CD4-positive, alpha-beta memory T cell (primary cell): Measurements from ENCODE around the gene ACSM2A. TPM values are rescaled to one million over a fixed set of nuclear protein-coding genes. Genes with fewer than 3 reads are reported as not detected.
"Not testable (repeated sequence)": the region's sequence is repeated elsewhere in the genome, so short reads cannot be mapped to it uniquely, and the experiment has no call there.

Experiments used
- CTCF ChIA-PET: fragments of 350-600 bp; sonication (Branson Sonifier 250); formaldehyde crosslinking; loops from one replicate; lab custom pipeline; 2021; ENCODE audit warnings: inconsistent platforms; ENCODE audit not compliant: partially characterized antibody; lab: Charles Lee
- POLR2A ChIA-PET: fragments of 350-600 bp; sonication (Branson Sonifier 250); formaldehyde crosslinking; loops from one replicate; lab custom pipeline; 2021; ENCODE audit not compliant: partially characterized antibody; lab: Charles Lee
- DNase-seq, 5 donors: peaks; one replicate each; pipeline versions ENCODE4 v3.0.0 to v3.0.0-alpha.2; 2020 to 2022; ENCODE audit warnings: mixed read lengths in 1 of 5
- H3K27ac ChIP-seq: one replicate; pipeline ENCODE4 v1.7.0; 2013; ENCODE audit warnings: low read depth, low read length
- H3K27me3 ChIP-seq: 2 replicates; pipeline ENCODE4 v1.7.0; 2013; ENCODE audit warnings: mild to moderate bottlenecking, low read length, moderate library complexity; ENCODE audit not compliant: insufficient read depth
- H3K36me3 ChIP-seq: 2 replicates; pipeline ENCODE4 v1.7.0; 2013; ENCODE audit warnings: mild to moderate bottlenecking, low read length, moderate library complexity; ENCODE audit not compliant: insufficient read depth
- H3K4me1 ChIP-seq: 2 replicates; pipeline ENCODE4 v1.7.0; 2013; ENCODE audit warnings: mild to moderate bottlenecking, low read length, moderate library complexity; ENCODE audit not compliant: insufficient read depth
- H3K4me3 ChIP-seq, 2 donors: one replicate each; pipeline ENCODE4 v1.7.0; 2013; ENCODE audit warnings: low read length in 2 of 2, mild to moderate bottlenecking in 1 of 2
- H3K9me3 ChIP-seq, 2 donors: one replicate each; pipeline ENCODE4 v1.7.0; 2013; ENCODE audit warnings: low read length in 2 of 2, control low read depth in 1 of 2; ENCODE audit not compliant: control insufficient read depth in 1 of 2
- H3K27ac Mint-ChIP-seq, 7 donors: one replicate each; pipeline ENCODE4 v1.8.0; 2020 to 2021; ENCODE audit warnings: mixed read lengths in 7 of 7, mild to moderate bottlenecking in 6 of 7, inconsistent platforms in 3 of 7, moderate library complexity in 3 of 7
- H3K27me3 Mint-ChIP-seq, 2 donors: one replicate each; pipeline ENCODE4 v1.8.0; 2020 to 2021; ENCODE audit warnings: mixed read lengths in 2 of 2
- H3K36me3 Mint-ChIP-seq, 2 donors: one replicate each; pipeline ENCODE4 v1.8.0; 2020 to 2021; ENCODE audit warnings: mixed read lengths in 2 of 2, inconsistent platforms in 1 of 2, mild to moderate bottlenecking in 1 of 2
- H3K4me1 Mint-ChIP-seq, 4 donors: one replicate each; pipeline ENCODE4 v1.8.0; 2020 to 2021; ENCODE audit warnings: mixed read lengths in 4 of 4, mild to moderate bottlenecking in 1 of 4
- H3K4me3 Mint-ChIP-seq, 8 donors: one replicate each; pipeline ENCODE4 v1.8.0; 2020 to 2021; ENCODE audit warnings: mixed read lengths in 8 of 8, mild to moderate bottlenecking in 7 of 8, moderate library complexity in 6 of 8, inconsistent platforms in 3 of 8
- H3K9me3 Mint-ChIP-seq, 8 donors: one replicate each; pipeline ENCODE4 v1.8.0; 2020 to 2021; ENCODE audit warnings: mixed read lengths in 8 of 8, mild to moderate bottlenecking in 5 of 8, inconsistent platforms in 3 of 8, moderate library complexity in 1 of 8
- intact Hi-C: fragments of 100-400 bp; cut with micrococcal nuclease; formaldehyde crosslinking; loops from one replicate; pipeline ENCODE4 v1.15.1; 2023
- polyA plus RNA-seq, 2 donors: library from polyadenylated mRNA; unstranded; fragments of 300-500 nt; fragmentation: Illumina TruSeq; gene quantifications; one replicate each; pipeline ENCODE4 v1.2.3, GENCODE V29; 2021
- total RNA-seq, 2 experiments: library from RNA; stranded (reverse); gene quantifications; one replicate each; pipeline ENCODE4 v1.2.3, GENCODE V29; 2021

Gene ACSM2A
- total and polyA plus RNA-seq, 4 experiments from 2014 or later: not detected

DNA sequence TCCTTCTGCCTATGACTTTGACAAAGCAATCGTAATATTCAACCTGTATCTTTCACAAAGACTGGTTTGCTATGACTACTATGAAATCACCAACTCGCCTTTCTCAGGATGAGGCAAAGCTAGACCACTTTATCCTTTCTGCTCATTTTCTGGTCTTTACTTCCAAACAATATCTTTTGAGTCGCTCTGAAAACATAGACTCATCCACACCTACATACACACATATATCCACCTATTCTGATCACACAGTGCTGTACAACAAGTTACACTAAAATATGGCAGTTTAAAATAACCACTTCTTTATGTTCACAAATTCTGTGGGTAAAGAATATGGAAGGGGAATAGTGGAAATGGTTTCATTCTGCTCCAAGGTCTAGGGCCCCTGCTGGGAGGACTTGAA is 39.7 kb downstream of the ACSM2A start:
- H3K27ac Mint-ChIP-seq, H3K27me3 Mint-ChIP-seq, H3K4me3 ChIP-seq, H3K4me1 Mint-ChIP-seq, H3K27ac ChIP-seq, DNase-seq, H3K4me3 Mint-ChIP-seq, POLR2A ChIA-PET, H3K27me3 ChIP-seq, H3K9me3 ChIP-seq, H3K9me3 Mint-ChIP-seq, CTCF ChIA-PET, H3K36me3 Mint-ChIP-seq, H3K4me1 ChIP-seq, H3K36me3 ChIP-seq, intact Hi-C loops: not testable (repeated sequence)

DNA sequence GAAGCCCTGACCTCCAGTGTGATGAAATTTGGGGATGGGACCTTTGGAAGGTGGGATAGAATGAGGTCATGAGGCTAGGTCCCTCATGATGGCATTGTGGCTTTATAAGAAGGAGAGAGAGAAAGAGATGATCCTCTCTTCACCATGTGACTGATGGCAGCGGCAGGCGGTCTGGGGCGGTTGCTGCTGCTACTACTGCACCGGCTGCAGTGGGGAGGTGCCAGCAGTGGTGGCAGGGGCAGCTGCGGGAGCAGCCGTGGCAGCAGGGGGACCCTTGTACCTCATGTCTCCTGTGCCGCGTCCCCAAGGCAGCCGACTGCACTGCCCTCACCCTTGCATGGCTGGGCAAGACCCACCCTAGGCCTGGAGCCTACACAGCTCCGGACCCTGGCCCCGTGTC is 40.1 kb downstream of the ACSM2A start:
- H3K4me3 Mint-ChIP-seq, H3K27ac ChIP-seq, H3K9me3 Mint-ChIP-seq, H3K4me1 Mint-ChIP-seq, CTCF ChIA-PET, H3K4me3 ChIP-seq, H3K4me1 ChIP-seq, H3K36me3 Mint-ChIP-seq, intact Hi-C loops, H3K36me3 ChIP-seq, H3K27me3 ChIP-seq, H3K27me3 Mint-ChIP-seq, H3K9me3 ChIP-seq, H3K27ac Mint-ChIP-seq, DNase-seq, POLR2A ChIA-PET: not testable (repeated sequence)

DNA sequence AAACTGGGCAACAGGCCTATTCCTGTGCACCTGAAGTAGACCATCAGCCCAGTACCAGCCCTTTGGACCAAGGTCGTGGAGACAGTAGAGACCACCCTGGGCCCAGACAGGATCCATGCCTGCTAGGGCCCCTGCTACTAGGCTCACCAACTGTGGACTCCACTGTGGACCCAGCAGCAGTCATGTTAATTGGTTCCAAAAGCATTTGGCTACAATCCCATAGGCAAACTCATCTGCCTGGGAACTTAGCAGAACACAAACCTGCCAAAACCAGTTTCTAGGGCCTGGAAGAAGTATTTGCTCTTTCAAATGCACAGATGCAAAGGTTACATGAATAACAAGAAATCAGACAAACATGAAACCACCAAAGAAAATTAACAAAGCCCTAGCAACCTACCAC is 53.1 kb downstream of the ACSM2A start:
- no peak overlapping the region for H3K27ac Mint-ChIP-seq
- peaks cover 3 to 32% (median 17%) of the 10 kb centered on the region in 8 donors for H3K9me3 Mint-ChIP-seq

DNA sequence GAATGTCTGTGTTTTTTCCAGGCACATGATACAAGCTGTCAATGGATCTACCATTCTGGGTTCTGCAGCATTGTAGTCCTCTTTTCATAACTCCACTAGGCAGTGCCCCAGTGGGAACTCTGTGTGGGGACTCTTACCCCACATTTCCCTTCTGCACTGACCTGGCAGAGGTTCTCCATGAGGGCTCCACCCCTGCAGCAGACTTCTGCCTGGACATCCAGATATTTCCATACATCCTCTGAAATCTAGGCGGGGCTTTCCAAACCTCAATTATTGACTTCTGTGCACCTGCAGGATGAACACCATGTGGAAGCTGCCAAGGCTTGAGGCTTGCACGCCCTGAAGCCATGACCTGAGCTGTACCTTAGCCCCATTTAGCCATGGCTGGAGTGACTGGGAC is 56.0 kb downstream of the ACSM2A start:
- H3K4me1 Mint-ChIP-seq: no peaks in the 10 kb centered on the region
- CTCF ChIA-PET: no interaction called here
- intact Hi-C loops: no loop called here
- H3K27me3 ChIP-seq: no peaks in the 10 kb centered on the region
- peaks cover 3 to 23% (median 18%) of the 10 kb centered on the region in 8 donors for H3K9me3 Mint-ChIP-seq
- no peak overlapping the region for H3K27ac Mint-ChIP-seq
- H3K36me3 ChIP-seq: no peaks in the 10 kb centered on the region
- H3K27ac ChIP-seq: no peak overlapping the region
- no peak overlapping the region for H3K4me3 ChIP-seq
- no peak for DNase-seq
- H3K4me1 ChIP-seq: no peaks in the 10 kb centered on the region
- POLR2A ChIA-PET: no interaction called here
- no peaks in the 10 kb centered on the region for H3K36me3 Mint-ChIP-seq
- H3K4me3 Mint-ChIP-seq: no peak overlapping the region
- no peaks in the 10 kb centered on the region for H3K9me3 ChIP-seq
- peaks cover 2% of the 10 kb centered on the region in 2 donors for H3K27me3 Mint-ChIP-seq

More for the DNA sequence above, 53.1 kb downstream of the ACSM2A start:
- H3K4me3 ChIP-seq: no peak overlapping the region
- H3K9me3 ChIP-seq: no peaks in the 10 kb centered on the region
- intact Hi-C loops: no loop called here
- ChIA-PET CTCF (no interaction called here), POLR2A (no interaction called here)
- no peaks in the 10 kb centered on the region for H3K4me1 Mint-ChIP-seq
- no peaks in the 10 kb centered on the region for H3K4me1 ChIP-seq
- no peaks in the 10 kb centered on the region for H3K36me3 ChIP-seq
- H3K4me3 Mint-ChIP-seq: no peak overlapping the region
- peaks cover 0 to 2% of the 10 kb centered on the region in 2 donors for H3K27me3 Mint-ChIP-seq
- H3K36me3 Mint-ChIP-seq: no peaks in the 10 kb centered on the region
- H3K27me3 ChIP-seq: no peaks in the 10 kb centered on the region
- no peak for DNase-seq
- no peak overlapping the region for H3K27ac ChIP-seq

DNA sequence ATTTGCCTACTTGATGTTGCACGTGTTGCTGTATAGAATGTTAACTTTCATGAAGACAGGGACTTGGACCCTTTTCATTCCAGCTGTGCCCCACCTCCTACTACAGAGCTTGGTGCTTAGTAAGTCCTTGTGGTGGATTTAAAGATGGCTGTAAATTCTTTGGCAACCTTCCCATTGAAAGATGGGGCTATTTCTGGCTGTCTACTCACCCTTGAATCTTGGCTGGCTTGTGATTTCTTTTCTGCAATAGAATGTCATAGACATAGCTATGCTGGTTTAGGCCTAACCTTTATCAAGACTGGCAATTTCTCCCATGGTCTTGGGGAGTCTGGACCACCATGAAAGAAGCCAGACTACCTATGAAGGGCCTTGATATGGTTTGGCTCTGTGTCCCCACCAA is 59.0 kb downstream of the ACSM2A start:
- no peak for DNase-seq
- no peaks in the 10 kb centered on the region for H3K36me3 Mint-ChIP-seq
- H3K27ac Mint-ChIP-seq: no peak overlapping the region
- H3K4me3 Mint-ChIP-seq: no peak overlapping the region
- ChIA-PET CTCF (no interaction called here), POLR2A (no interaction called here)
- no peaks in the 10 kb centered on the region for H3K4me1 Mint-ChIP-seq
- peaks cover 3 to 23% (median 17%) of the 10 kb centered on the region in 8 donors for H3K9me3 Mint-ChIP-seq
- peaks cover 4% of the 10 kb centered on the region in 2 donors for H3K27me3 Mint-ChIP-seq
- Histone ChIP-seq H3K4me3 (no peak overlapping the region), H3K27ac (no peak overlapping the region), H3K27me3 (no peaks in the 10 kb centered on the region), H3K9me3 (no peaks in the 10 kb centered on the region), H3K36me3 (no peaks in the 10 kb centered on the region), H3K4me1 (no peaks in the 10 kb centered on the region)
- intact Hi-C loops: no loop called here

DNA sequence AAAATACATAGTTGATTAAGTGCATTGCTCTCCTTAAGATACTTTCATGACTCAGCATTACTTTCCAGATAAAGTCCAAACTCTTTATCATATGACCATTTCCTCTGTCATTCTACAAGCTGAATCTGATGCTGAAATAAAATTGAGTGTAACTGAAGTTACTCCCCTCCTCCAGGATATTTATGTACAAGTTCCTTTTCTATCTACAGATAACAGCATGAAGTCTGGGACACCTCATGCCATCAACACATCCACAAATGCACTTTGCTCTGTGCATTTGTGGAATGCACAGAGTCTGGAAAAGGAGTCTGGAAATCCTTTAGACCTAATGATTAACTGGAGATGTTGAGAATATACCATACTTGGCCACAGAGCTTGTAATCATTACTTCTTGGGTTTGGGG is 64.4 kb downstream of the ACSM2A start:
- no peaks in the 10 kb centered on the region for H3K4me1 Mint-ChIP-seq
- H3K4me1 ChIP-seq: no peaks in the 10 kb centered on the region
- H3K4me3 Mint-ChIP-seq: no peak overlapping the region
- POLR2A ChIA-PET: no interaction called here
- intact Hi-C loops: no loop called here
- H3K27me3 Mint-ChIP-seq: peaks cover 9 to 11% of the 10 kb centered on the region in 2 donors
- no peaks in the 10 kb centered on the region for H3K36me3 Mint-ChIP-seq
- H3K9me3 Mint-ChIP-seq: peaks cover 0 to 7% (median 0%) of the 10 kb centered on the region in 8 donors
- no peak for DNase-seq
- CTCF ChIA-PET: no interaction called here
- no peak overlapping the region for H3K27ac ChIP-seq
- H3K27me3 ChIP-seq: no peaks in the 10 kb centered on the region
- H3K9me3 ChIP-seq: no peaks in the 10 kb centered on the region
- H3K27ac Mint-ChIP-seq: no peak overlapping the region
- H3K4me3 ChIP-seq: no peak overlapping the region
- H3K36me3 ChIP-seq: no peaks in the 10 kb centered on the region

DNA sequence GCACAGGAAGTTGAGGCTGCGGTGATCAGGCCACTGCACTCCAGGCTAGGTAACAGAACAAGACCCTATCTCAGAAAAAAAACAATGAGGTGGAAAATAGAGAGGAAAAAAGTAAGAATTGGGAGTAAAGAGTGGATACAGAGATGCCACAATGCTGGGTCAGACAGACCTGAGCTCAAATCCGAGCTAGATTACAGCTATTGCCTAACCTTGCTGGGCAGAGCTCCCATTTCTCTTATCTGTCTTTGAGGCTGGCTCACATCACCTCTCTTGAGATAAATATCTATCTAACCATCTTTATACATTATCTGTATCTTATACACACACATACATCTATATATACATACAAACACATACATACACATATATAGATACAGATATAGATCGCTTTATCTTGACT is 65.8 kb downstream of the ACSM2A start:
- H3K27ac Mint-ChIP-seq: no peak overlapping the region
- H3K27me3 Mint-ChIP-seq: peaks cover 8 to 11% of the 10 kb centered on the region in 2 donors
- H3K4me3 Mint-ChIP-seq: no peak overlapping the region
- DNase-seq: no peak
- Histone ChIP-seq H3K27me3 (no peaks in the 10 kb centered on the region), H3K36me3 (no peaks in the 10 kb centered on the region), H3K27ac (no peak overlapping the region), H3K9me3 (no peaks in the 10 kb centered on the region), H3K4me3 (no peak overlapping the region), H3K4me1 (no peaks in the 10 kb centered on the region)
- ChIA-PET CTCF (no interaction called here), POLR2A (no interaction called here)
- intact Hi-C loops: no loop called here
- no peaks in the 10 kb centered on the region for H3K4me1 Mint-ChIP-seq
- peaks cover 0 to 7% (median 0%) of the 10 kb centered on the region in 8 donors for H3K9me3 Mint-ChIP-seq
- no peaks in the 10 kb centered on the region for H3K36me3 Mint-ChIP-seq

DNA sequence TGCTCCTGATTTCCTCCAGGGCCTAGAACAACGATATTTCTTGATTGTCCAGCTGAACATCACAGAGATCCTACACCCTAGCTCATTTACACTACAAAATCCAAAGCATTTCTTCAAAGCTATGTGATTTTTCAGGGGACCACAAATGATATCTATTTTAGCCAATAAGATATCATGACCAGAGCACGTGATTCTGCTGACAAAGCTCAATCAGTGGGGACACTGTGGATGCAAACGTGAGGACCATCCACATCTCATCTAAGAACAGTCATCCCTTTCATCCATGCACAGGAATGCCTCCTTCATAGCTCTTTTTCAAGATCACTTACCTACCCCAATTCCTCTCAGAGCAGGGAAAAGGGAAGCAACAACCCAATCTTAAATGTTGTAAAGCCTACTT is 67.9 kb downstream of the ACSM2A start:
- POLR2A ChIA-PET: no interaction called here
- Mint-ChIP-seq H3K9me3 (peaks cover 0 to 7% (median 0%) of the 10 kb centered on the region in 8 donors), H3K4me1 (no peaks in the 10 kb centered on the region), H3K27me3 (peaks cover 5 to 10% of the 10 kb centered on the region in 2 donors), H3K27ac (no peak overlapping the region), H3K36me3 (no peaks in the 10 kb centered on the region), H3K4me3 (no peak overlapping the region)
- H3K36me3 ChIP-seq: no peaks in the 10 kb centered on the region
- H3K9me3 ChIP-seq: no peaks in the 10 kb centered on the region
- no peak for DNase-seq
- no peaks in the 10 kb centered on the region for H3K27me3 ChIP-seq
- CTCF ChIA-PET: interaction anchor here (0.5 kb wide), 1 partner anchor 229 kb away, joined by 3 read pairs; no protein-coding TSS in a partner anchor
- intact Hi-C loops: no loop called here
- H3K4me1 ChIP-seq: no peaks in the 10 kb centered on the region
- H3K4me3 ChIP-seq: no peak overlapping the region
- H3K27ac ChIP-seq: no peak overlapping the region
